ENCODE measurements around the gene CEL. TPM values are rescaled to one million over a fixed set of nuclear protein-coding genes. Genes with fewer than 3 reads are reported as not detected.
"Not testable (repeated sequence)": the region's sequence is repeated elsewhere in the genome, so short reads cannot be mapped to it uniquely, and the experiment has no call there.

The CEL gene
- total RNA-seq, 1 donor from 2014 or later = 0.13 TPM

DNA sequence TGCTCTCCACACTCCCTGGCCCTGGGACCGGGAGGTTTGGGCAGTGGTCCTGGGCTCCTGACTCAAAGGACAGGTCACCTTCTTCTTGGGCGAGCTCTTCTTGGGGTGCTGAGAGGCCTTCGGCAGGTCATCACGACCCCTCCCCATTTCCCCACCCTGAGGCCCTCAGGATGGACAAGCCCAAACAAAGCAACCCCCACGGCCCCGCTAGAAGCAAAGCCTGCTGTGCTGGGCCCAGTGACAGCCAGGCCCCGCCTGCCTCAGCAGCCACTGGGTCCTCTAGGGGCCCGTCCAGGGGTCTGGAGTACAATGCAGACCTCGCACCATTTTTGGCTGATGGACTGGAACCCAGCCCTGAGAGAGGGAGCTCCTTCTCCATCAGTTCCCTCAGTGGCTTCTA is 21.9 kb downstream of the CEL start:
- DNase-seq (ENCODE audit: low read depth in 2 of 2) = not testable (repeated sequence)

DNA sequence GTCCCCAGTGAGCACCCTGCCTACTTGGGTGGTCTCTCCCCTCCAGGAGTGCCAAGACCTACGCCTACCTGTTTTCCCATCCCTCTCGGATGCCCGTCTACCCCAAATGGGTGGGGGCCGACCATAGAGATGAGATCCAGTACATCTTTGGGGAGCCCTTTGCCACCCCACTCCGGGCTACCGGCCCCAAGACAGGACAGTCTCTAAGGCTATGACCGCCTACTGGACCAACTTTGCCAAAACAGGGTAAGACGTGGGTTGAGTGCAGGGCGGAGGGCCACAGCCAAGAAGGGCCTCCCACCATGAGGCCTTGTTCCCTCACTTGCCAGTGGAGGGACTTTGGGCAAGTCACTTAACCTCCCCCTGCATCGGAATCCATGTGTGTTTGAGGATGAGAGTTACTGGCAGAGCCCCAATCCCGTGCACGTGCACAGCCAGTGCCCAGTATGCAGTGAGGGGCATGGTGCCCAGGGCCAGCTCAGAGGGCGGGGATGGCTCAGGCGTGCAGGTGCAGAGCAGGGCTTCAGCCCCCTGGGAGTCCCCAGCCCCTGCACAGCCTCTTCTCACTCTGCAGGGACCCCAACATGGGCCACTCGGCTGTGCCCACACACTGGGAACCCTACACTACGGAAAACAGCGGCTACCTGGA is 24.6 kb downstream of the CEL start:
- not testable (repeated sequence) for DNase-seq (ENCODE audit: low read depth in 2 of 2)

DNA sequence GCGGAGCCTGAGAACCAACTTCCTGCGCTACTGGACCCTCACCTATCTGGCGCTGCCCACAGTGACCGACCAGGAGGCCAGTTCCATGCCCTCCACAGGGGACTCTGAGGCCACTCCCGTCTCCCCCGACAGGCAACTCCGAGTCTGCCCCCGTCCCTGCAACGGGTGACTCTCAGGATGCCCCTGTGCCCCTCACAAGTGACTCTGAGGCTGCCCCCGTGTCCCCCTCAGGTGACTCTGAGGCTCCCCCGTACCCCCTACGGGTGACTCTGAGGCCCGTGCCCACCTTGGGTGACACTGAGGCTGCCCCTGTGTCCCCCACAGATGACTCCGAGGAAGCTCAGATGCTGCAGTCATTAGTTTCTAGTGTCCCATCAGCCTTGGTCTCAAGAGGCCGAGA is 25.1 kb downstream of the CEL start:
- no peak for DNase-seq (ENCODE audit: low read depth in 2 of 2)

DNA sequence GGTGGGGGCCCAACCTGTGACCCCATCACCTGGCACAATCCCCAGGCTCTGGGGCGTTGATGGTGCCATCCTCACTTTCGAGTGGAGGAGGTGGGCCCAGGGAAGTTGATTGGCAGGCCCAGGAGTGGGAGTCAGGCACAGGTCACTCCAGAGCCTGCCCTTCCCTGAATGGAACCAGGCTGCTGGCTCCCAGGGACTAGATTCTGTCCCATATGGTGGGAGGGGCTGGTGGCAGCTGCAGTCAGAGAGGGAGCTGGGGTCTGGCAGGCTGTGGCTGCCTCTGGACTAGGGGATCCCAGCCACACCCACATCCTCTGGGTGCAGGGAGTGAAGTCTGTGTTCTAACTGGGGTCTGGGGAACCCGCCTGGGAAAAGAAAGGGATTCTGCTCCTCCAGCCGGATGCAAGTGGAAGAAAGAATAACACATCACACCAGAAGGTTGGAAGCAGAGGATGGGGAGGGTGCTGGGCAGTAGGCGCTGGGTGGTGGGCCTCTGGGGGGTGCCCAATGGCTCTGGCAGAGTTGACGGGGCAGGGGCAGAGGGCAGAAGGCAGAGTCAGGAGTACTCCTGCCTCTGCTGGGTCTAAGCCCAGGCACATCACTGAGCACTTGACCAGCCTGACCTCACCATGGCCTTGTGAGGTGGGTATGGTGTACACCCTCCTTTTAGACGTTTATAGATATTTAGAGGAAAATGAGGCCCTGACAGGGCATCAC is 25.8 kb downstream of the CEL start:
- DNase-seq (ENCODE audit: low read depth in 2 of 2) = no peak

DNA sequence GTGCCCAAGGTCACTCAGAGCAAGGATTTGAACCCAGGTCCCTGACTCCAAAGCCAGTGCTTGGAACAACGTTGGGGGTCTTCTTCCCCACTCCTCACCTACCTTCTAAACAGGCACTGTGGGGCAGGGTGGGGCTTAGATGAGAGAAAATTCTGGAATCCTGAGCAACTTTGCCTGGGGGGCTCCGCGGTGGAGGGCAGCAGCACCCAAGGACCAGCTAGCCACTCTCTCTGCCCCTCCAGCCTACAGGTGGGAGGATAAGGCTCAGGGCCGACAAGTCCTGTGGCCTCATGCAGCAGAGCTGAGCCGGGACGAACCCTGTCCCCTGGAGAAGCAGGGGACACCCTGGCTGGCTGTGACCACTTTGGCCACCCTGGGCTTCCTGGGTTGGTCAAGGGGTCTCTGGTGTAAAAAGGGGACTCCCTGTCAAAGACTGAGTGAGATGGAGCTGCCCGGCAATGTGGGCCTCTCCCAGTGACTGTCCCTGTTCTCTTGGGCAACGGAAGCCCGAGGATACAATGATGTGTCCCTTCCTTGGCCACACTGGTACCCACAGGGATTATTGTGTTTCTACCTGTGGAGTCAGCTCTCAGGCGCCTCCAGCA is 26.5 kb downstream of the CEL start:
- no peak for DNase-seq (ENCODE audit: low read depth in 2 of 2)

DNA sequence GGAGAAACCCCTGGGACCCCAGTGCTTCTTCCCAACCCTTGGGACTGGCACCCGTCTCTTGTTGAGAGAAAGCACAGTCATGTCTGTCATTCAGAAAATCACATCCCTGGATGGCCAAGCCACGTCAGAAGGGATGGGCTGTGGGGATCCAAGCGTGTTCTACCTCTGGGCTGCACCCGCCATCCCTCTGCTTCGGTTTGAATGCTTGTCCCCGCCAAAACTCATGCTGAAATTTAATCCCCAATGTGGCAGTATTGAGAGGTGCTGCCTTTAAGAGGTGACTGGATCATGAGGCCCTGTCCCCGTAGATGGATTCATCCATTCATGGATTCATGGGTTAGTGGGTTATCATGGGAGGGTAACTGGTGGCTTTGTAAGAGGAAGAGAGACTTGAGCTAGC is 27.0 kb downstream of the CEL start:
- DNase-seq (ENCODE audit: low read depth in 2 of 2) = no peak

DNA sequence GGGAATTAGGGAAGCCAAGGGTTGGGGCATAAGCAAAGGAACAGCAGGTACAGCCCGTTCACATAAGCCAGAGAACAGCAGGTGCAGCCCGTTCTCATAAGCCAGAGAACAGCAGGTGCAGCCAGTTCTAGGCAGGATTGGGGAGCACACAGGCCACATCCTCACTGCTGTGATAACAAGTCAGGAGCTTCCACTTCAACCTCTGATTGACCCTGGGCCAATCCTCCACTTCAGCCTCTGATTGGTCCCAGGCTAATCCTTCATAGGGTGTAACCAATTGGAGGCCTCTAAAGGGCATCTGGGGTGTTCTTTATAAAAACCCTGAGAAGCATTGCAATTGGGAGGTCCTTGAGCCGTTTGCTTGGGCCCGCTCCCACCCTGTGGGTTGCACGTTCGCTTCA is 27.5 kb downstream of the CEL start:
- no peak for DNase-seq (ENCODE audit: low read depth in 2 of 2)

DNA sequence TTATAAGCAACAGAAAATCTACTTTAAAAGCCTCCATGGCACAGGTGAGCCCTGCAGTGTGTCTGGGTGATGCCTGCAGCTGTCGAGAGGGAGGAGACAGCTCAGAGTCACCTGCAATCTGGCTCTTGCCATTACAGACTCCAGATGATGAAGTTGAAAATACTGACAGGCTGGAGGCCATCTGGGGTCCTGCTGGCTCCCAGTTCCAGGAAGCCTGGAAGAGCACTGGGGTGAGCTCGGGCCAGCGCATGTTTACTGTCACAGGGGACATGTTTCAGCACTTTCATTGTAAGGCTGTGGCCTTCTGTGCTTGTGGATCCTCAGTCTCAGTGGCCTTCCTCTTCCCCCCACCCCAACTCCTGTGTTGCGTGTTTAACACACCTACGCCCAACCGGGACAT is 28.4 kb downstream of the CEL start:
- DNase-seq (ENCODE audit: low read depth in 2 of 2) = no peak

DNA sequence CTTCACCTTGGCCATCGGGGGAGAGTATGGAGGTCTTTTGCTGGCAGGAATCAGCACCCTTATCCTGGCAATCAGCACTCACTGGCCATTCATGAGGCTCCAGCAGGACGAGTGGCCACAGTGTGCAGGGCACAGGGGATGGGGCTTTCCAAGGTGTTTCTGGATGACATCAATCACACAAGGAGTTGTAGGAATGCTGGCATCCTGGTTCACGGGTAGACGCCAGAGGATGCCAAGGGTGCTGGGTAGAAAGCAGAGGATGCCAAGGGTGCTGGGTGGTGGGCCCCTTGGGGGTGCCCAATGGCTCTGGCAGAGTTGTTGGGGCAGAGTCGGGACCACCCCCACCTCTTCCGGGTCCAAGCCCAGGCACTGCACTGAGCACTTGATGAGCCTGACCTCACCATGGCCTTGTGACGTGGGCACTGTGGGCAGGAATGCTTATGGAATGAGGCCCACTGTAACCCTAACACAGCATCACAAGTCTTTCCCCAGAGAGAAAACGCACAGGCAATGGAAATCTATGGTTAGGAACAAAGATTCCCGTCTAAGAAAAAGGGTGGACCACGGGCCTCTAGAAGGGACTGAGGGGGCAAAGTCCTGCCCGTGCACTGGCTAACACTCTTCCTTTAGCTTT is 29.1 kb downstream of the CEL start:
- no peak for DNase-seq (ENCODE audit: low read depth in 2 of 2)

DNA sequence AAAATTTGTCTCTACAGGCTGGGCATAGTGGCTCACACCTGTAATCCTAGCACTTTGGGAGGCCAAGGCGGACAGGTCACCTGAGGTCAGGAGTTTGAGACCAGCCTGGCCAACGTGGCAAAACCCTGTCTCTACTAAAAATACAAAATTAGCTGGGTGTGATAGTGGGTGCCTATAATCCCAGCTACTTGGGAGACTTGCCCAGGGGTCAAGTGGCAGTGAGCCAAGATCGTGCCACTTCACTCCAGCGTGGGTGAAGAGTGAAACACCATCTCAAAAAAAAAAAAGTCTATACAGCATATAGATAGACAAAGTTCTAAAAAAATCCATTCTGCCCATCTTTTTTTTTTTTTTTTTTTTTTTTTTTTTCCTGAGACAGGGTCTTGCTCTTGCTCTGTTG is 32.6 kb downstream of the CEL start:
- DNase-seq (ENCODE audit: low read depth in 2 of 2) = not testable (repeated sequence)

DNA sequence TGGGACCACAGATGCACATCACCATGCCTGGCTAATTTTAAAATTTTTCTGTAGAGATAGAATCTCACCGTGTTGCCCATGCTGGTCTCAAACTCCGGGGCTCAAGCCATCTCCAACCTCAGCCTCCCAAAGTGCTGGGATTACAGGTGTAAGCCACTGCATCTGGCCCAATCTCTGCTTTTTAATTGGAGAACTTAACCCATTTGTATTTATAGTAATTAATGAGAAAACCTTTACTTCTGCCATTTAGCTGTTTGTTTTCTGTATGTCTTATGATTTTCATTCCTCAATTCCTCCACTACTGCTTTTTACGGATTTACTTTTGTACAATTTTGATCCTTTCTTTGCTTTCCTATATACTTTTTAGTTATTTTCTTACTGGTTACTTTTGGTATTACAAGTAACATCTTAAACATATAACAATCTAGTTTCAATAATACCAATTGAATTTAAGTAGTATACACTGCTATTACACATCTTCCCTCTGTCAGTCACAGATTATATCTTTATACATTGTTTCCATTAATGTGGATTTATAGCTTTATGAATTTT is 33.1 kb downstream of the CEL start:
- DNase-seq (ENCODE audit: low read depth in 2 of 2) = no peak

DNA sequence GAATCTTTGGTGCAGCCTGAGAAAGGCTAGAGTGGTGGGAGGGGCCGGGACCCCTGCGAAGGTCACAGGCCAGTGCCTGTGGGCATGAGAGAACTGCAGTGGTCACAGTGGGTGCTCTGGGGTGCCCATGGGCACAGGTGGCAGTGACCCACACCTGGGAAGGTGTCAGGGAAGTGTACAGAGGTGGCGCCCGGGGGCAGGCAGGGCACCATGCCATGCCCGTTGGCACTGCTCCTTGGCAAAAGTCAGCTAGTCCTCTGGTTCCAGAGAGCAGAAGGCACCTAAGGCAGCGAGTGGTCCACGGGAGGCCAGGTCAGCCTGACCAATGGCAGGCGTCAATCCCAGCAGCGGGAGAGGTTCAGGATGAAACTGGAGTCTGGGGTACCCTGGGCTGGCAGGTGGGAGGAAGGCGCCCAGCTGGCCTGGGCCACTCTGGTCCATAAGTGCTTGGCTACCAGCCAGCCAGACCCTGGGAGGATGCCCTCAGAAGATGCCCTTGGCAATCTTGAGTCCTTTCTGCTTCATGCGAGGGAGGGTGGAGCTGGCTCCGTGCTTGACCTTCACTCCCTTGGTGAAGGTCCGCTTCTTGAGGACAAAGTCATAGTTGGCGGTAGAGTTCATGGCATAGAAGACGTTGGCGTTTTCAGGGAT is 36.4 kb downstream of the CEL start:
- DNase-seq (ENCODE audit: low read depth in 2 of 2) = no peak

DNA sequence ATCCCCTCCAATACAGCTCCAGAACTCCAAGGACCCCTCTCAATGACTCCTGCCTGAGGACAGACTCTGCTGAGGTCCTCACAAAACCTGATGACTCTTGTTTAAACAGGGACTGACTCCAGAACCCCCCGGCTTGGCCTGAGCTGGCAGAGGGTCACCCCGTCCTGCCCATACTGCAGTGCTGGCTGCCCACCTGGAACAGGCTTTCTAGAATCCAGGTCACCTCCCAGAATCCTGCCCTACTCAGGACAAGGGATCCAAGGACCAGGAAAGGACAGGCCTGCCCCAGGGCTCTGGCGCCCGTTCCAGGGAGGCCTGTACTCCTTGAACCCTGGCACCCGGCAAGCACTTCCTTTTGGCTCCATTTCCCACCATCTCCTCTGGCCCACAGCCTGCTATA is 37.1 kb downstream of the CEL start:
- DNase-seq (ENCODE audit: low read depth in 2 of 2) = no peak

DNA sequence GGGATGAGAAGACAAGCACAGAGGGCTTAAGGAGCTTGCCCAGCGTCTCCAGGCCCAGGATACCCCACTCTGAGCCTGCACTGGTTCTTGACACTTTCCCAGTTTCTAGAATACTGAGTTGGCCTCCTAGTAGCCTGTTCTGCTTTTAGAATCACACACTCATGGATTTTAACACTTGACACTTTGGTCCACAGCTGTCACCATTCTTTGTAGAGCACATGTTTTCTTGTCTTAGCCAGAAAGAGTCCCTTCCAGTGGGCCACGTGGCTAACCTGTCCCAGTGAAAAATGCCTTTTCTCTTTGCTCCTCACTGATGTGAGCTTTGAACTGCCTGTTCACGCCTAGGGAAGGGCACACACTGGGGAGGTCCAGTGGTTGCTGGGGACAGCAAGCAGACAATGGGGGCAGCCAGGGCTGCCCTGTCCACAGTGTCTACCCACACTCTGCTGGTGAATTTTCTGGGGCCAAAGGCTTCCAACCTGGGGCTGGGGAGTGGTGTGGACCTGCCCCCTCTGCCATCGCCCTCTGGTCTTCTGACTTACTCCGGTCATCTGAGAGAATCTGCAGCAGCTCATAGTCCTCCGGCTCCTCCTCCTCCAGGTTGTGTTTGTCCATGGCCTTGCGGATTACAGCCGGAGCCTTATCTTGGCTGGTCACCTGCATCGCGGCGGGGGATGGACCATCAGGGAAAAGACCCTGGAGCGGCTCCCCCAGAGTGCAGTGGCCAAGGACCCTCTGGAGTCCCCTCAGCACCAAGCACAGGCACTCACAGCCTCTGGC is 38.1 kb downstream of the CEL start:
- DNase-seq (ENCODE audit: low read depth in 2 of 2) = no peak

DNA sequence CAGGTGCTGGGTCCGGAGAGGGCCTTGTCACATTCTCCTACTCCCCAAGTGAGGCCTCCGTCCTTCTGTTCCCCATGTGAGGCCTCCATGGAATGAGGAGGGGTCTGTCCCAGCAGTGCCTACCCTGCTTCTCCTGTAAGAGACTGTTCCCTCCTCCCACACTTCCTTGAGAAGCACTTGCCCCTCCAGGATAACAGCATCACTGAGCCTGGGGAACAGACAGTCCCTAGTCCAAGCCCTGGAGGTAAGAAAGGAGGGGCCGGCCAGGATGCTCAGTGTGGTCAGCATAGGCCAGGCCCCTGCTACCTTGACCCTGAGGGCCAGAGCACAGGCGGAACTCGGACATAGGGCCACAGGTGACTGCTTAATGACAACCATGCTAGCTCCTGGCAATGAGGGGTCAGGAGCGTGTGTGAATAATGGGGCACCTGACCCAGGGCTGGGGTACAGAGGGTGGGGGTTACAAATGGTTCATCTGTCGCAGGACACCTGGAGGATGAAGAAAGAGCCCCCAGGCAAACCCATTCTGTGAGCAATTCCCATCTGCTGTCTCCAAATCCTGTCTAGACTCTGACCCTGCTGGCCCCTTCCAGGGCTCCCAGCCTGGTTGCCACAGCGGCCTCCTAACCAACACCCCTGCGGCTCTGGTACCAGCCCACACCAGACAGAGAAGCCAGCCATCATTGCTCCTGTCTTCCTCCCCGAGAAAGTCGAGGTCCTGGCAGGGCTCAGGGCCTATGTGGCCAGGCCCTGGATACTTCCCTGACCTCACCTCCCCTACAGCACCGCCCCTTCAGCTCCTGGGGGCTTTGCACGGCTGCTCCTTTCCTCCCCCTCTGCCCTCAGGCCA is 39.0 kb downstream of the CEL start:
- DNase-seq (ENCODE audit: low read depth in 2 of 2) = no peak

DNA sequence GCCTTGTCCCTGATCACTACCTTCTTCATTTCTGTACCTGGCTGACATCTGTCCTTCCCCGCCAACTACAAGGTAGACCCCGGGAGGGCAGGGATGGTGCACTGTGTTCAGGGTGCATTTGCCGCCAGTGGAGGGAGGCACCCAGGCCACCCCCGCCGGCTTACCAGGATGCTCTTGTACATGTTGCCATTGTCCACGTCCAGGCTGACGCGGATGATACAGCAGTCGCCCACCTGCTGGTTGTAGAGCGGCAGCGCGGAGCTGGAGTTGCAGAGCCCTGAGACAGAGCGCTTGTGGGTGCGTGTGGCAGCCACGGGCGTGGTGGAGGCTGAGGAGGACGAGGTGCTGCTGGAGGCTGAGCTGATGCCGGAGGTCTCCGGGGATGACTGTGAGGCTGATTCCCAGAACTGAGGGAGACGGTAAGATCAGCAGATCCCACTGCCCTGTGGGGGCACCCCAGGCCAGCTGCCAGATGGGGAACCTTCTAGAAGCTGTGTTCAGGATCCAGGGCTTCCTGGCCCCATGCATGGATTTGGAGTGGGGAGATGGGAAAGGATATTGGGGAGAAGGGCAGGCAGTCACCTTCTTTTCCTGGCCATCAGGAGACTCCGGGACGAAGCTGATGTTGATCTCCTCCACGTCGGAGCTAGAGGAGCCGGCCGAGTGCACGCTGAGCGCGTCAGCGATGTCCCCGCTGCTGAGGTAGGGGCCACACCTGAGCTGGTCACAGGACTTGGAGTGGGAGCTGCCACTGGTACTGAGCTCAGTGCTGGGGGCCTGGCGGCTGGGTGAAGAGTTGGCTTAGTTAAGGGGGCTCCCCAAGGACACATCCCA is 39.8 kb downstream of the CEL start:
- DNase-seq (ENCODE audit: low read depth in 2 of 2) = no peak

DNA sequence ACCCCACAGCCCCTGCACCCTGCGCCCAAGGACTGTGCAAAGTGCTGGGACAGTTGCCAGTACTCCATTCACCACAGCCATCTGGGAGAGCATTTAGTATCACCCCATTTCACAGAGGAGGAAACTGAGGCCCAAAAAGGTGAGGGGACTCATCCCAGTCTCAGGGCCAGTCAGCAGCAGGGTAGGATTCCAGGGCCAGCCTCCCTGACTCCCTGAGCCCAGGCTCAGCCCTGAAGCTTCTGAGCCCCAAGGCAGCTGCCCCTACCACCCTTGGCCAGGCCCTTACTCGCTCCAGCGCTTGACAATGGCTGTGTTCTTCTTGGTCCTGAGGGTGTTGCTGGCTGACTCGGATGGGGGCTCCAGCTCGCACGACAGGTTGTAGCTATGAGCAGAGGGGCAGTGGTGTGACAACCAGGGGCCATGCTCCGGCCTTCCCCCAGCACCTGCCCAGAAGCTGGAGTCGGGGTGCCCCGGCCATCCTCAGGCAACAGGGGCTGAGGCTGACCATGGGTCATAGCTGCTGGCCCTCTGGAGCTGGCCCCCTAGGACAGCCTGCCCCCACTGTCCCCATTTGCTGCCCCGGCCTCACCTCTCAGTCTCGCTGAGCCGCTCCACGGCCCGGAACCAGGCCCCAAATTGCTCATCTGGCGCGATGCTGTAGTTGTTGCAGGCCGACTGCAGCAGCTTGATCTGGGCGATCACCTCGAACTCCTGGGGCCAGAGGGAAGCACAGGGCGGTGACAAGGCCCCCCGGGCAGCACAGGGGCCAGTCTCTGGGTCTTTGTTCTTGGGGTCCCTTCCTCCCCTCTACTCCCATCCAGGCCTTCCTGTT is 40.6 kb downstream of the CEL start:
- DNase-seq (ENCODE audit: low read depth in 2 of 2) = no peak

All from dermis microvascular lymphatic vessel endothelial cell (primary cell).